K562 (cell line): Measurements from ENCODE around the gene BCO1. TPM values are rescaled to one million over a fixed set of nuclear protein-coding genes. Genes with fewer than 3 reads are reported as not detected.
A peak's percentile ranks its signal among the peaks of the same experiment; 100 is the strongest.

ENCODE experiments used
- ARNT ChIP-seq, 2 experiments: fragments of 450-650 bp; IDR thresholded peaks; 2 replicates each; pipeline ENCODE4 v1.6.1; 2016; ENCODE audit warnings: mild to moderate bottlenecking in 1 of 2
- CBX1 ChIP-seq: sonication (generic); IDR thresholded peaks from 2 replicates; pipeline ENCODE4 v1.6.1; 2016; ENCODE audit warnings: antibody characterized with exemption, low read depth, mild to moderate bottlenecking
- CBX8 ChIP-seq: fragments of 200-600 bp; sonication (generic); IDR thresholded peaks from 2 replicates; pipeline ENCODE4 v1.6.1; 2012; ENCODE audit warnings: borderline replicate concordance, mixed run types, low read depth, mild to moderate bottlenecking, moderate library complexity, mixed read lengths, low read length, control low read depth, inconsistent platforms; ENCODE audit not compliant: poor library complexity, severe bottlenecking; ENCODE audit errors: extremely low read depth
- CCNT2 ChIP-seq: IDR thresholded peaks from 2 replicates; pipeline ENCODE4 v1.6.1; 2011; ENCODE audit warnings: borderline replicate concordance, low read depth, mild to moderate bottlenecking, moderate library complexity, mixed read lengths, low read length; ENCODE audit not compliant: insufficient read length; ENCODE audit errors: extremely low read depth
- ETV6 ChIP-seq, 3 experiments: fragments of 150-350 bp in 1 of 3; sonication (generic) in 1 of 3; formaldehyde crosslinking in 1 of 3; IDR thresholded peaks; 2 replicates each; pipeline versions ENCODE4 v1.6.1 to v1.8.0; 2014 to 2022; ENCODE audit warnings: borderline replicate concordance in 2 of 3, low read depth in 2 of 3, antibody characterized with exemption in 1 of 3, low read length in 1 of 3, mild to moderate bottlenecking in 1 of 3, missing genetic modification reagents in 1 of 3
- HLTF ChIP-seq: fragments of 450-650 bp; IDR thresholded peaks from 2 replicates; pipeline ENCODE4 v1.6.1; 2016
- NR4A1 ChIP-seq, 2 experiments: fragments of 250-450 bp in 1 of 2; fragments of 450-650 bp in 1 of 2; sonication (Bioruptor Pico) in 1 of 2; IDR thresholded peaks; 2 replicates each; pipeline versions ENCODE4 v1.4.0 to v1.6.1; 2016 to 2020; ENCODE audit warnings: mild to moderate bottlenecking in 2 of 2, missing compliant biosample characterization in 1 of 2, missing genetic modification characterization in 1 of 2, moderate library complexity in 1 of 2
- PHTF2 ChIP-seq: fragments of 250-450 bp; sonication (Bioruptor Pico); IDR thresholded peaks from 2 replicates; pipeline ENCODE4 v1.5.0; 2021; ENCODE audit warnings: mild to moderate bottlenecking
- RBM22 ChIP-seq: fragments of 200-400 bp; formaldehyde crosslinking; IDR thresholded peaks from 2 replicates; pipeline ENCODE4 v1.6.1; 2018; ENCODE audit warnings: low read length, low read depth; ENCODE audit not compliant: poor library complexity, severe bottlenecking
- STAT5A ChIP-seq: IDR thresholded peaks from 2 replicates; pipeline ENCODE4 v1.6.1; 2012; ENCODE audit warnings: low read length, inconsistent platforms, borderline replicate concordance
- ZFX ChIP-seq: sonication (generic); formaldehyde crosslinking; IDR thresholded peaks from 2 replicates; pipeline ENCODE4 v1.8.0; 2022; ENCODE audit warnings: mild to moderate bottlenecking, missing genetic modification reagents, moderate library complexity
- ZNF707 ChIP-seq: fragments of 250-450 bp; sonication (Bioruptor Pico); conservative IDR thresholded peaks from 2 replicates; pipeline ENCODE4 v1.8.0; 2022; ENCODE audit warnings: inconsistent platforms, mild to moderate bottlenecking, moderate library complexity
- ZNF79 ChIP-seq: fragments of 250-450 bp; sonication (Bioruptor Pico); IDR thresholded peaks from 2 replicates; pipeline ENCODE4 v1.4.0; 2020; ENCODE audit warnings: low read depth, mild to moderate bottlenecking, moderate library complexity
- polyA plus RNA-seq, 8 experiments: library from polyadenylated mRNA; depleted of rRNA in 4 of 8; stranded (reverse) in 5 of 8; unstranded in 3 of 8; fragments of >200 nt; fragmentation: Nextera tagmentation in 2 of 8; fragmentation: Illumina TruSeq in 1 of 8; extraction: Ambion mirVana in 2 of 8; extraction: Trizol in 1 of 8; gene quantifications; 2 replicates each; pipeline versions ENCODE4 v1.2.1 to v1.2.3, GENCODE V29; 2011 to 2014; ENCODE audit warnings: inconsistent platforms in 1 of 8, missing spikeins in 1 of 8
- total RNA-seq, 7 experiments: library from RNA; depleted of rRNA in 6 of 7; stranded (reverse); fragments of >200 nt in 6 of 7; fragmentation: Illumina TruSeq in 2 of 7; extraction: Trizol in 2 of 7; gene quantifications; 2 replicates each; pipeline versions ENCODE4 v1.2.1 to v1.2.3, GENCODE V29; 2011 to 2021; ENCODE audit warnings: low replicate concordance in 1 of 7
- TF ChIP-seq, protein P1 (sequence below), 2 experiments: IDR thresholded peaks; 2 replicates each; pipeline ENCODE4 v1.6.1; 2012; ENCODE audit warnings: improper control_type of control experiment in 2 of 2, low read depth in 2 of 2, low read length in 2 of 2, borderline replicate concordance in 1 of 2
- TF ChIP-seq, protein P2 (sequence below): fragments of 450-650 bp; formaldehyde crosslinking; IDR thresholded peaks from 2 replicates; pipeline ENCODE4 v1.4.0; 2022; ENCODE audit warnings: missing genetic modification characterization
- TF ChIP-seq, protein P3 (sequence below): fragments of 450-650 bp; IDR thresholded peaks from 2 replicates; pipeline ENCODE4 v1.6.1; 2017; ENCODE audit warnings: mild to moderate bottlenecking, moderate library complexity
- TF ChIP-seq, protein P4 (sequence below): fragments of 450-650 bp; IDR thresholded peaks from 2 replicates; pipeline ENCODE4 v1.6.1; 2018; ENCODE audit warnings: mild to moderate bottlenecking, low read depth; ENCODE audit not compliant: partially characterized antibody

Gene BCO1
- total and polyA plus RNA-seq, 9 of the 15 experiments (the other 6 are each of a cell fraction or from before 2014, with no cell fraction given): not detected

DNA sequence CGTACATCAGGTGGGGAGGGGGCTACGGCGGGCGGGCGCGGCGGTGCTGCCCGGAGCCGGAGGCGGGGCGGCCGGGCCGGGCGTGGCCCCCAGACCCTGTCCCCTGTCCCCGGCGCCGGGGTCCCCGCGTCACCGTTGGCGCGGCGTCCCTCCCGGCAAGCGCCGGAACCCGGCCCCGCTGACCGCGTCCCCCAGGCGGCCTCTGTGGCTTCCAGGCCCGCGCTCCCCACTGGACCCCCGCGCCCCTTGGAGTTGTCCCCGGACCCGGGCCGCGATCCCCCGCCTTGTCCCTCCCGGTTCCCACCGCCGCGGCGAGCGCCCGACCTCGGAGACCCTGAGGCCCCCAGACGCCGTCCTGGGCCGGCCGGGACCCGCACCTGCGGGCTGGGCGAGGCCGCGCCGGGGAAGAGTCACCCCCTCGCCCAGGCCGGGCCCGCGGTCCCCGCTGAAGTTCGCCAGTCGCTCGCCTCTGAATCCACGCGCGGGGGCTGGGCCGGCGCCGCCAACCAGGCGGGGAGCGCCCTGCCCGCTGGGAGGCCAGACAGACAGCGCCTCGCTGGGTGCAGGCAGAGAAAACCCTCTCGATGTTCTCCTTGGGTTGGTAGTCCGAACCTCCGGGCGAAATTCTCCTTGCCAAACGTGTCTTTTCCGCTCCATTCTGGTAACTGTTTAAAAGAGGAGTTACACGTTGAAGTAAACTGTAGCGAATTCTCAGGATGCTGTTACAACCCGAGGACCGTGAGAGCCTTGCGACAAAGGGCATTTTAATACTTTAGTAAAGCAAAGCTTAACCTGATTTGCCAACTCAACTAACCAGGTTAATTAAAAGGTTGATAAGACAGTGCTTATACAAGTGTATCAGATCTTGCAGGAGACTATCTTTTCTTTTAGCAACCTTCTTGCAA lies 77.0 kb downstream of the BCO1 start (continued):
- TF ChIP-seq, protein P1, sequence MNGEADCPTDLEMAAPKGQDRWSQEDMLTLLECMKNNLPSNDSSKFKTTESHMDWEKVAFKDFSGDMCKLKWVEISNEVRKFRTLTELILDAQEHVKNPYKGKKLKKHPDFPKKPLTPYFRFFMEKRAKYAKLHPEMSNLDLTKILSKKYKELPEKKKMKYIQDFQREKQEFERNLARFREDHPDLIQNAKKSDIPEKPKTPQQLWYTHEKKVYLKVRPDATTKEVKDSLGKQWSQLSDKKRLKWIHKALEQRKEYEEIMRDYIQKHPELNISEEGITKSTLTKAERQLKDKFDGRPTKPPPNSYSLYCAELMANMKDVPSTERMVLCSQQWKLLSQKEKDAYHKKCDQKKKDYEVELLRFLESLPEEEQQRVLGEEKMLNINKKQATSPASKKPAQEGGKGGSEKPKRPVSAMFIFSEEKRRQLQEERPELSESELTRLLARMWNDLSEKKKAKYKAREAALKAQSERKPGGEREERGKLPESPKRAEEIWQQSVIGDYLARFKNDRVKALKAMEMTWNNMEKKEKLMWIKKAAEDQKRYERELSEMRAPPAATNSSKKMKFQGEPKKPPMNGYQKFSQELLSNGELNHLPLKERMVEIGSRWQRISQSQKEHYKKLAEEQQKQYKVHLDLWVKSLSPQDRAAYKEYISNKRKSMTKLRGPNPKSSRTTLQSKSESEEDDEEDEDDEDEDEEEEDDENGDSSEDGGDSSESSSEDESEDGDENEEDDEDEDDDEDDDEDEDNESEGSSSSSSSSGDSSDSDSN (IDR thresholded peaks at IDR 0.05; ENCODE audit: borderline replicate concordance in 1 of 2, low read depth in 2 of 2, low read length in 2 of 2): peak; percentile 87 to 92; a peak in 3 of 4 replicates
- TF ChIP-seq, protein P2, sequence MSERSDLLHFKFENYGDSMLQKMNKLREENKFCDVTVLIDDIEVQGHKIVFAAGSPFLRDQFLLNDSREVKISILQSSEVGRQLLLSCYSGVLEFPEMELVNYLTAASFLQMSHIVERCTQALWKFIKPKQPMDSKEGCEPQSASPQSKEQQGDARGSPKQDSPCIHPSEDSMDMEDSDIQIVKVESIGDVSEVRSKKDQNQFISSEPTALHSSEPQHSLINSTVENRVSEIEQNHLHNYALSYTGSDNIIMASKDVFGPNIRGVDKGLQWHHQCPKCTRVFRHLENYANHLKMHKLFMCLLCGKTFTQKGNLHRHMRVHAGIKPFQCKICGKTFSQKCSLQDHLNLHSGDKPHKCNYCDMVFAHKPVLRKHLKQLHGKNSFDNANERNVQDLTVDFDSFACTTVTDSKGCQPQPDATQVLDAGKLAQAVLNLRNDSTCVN: no peak
- no peak for TF ChIP-seq NR4A1 (CRISPR knock-in tag; IDR thresholded peaks at IDR 0.05)
- TF ChIP-seq NR4A1 (tag; IDR thresholded peaks at IDR 0.05): no peak
- no peak for TF ChIP-seq CBX8
- TF ChIP-seq STAT5A: no peak
- no peak for TF ChIP-seq PHTF2 (CRISPR knock-in tag)
- TF ChIP-seq ETV6 (IDR thresholded peaks at IDR 0.05; ENCODE audit: borderline replicate concordance in 1 of 2, low read depth in 2 of 2, low read length in 1 of 2): no peak
- 0 out of 2 replicates have a peak, but pooled peaks have one; percentile 13 for TF ChIP-seq ETV6 (CRISPR knock-in tag; IDR thresholded peaks at IDR 0.05; ENCODE audit: borderline replicate concordance)
- TF ChIP-seq, protein P3, sequence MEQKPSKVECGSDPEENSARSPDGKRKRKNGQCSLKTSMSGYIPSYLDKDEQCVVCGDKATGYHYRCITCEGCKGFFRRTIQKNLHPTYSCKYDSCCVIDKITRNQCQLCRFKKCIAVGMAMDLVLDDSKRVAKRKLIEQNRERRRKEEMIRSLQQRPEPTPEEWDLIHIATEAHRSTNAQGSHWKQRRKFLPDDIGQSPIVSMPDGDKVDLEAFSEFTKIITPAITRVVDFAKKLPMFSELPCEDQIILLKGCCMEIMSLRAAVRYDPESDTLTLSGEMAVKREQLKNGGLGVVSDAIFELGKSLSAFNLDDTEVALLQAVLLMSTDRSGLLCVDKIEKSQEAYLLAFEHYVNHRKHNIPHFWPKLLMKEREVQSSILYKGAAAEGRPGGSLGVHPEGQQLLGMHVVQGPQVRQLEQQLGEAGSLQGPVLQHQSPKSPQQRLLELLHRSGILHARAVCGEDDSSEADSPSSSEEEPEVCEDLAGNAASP: no peak
- no peak for TF ChIP-seq RBM22
- no peak for TF ChIP-seq HLTF
- peak; percentile 55 for TF ChIP-seq ZFX
- TF ChIP-seq, protein P4, sequence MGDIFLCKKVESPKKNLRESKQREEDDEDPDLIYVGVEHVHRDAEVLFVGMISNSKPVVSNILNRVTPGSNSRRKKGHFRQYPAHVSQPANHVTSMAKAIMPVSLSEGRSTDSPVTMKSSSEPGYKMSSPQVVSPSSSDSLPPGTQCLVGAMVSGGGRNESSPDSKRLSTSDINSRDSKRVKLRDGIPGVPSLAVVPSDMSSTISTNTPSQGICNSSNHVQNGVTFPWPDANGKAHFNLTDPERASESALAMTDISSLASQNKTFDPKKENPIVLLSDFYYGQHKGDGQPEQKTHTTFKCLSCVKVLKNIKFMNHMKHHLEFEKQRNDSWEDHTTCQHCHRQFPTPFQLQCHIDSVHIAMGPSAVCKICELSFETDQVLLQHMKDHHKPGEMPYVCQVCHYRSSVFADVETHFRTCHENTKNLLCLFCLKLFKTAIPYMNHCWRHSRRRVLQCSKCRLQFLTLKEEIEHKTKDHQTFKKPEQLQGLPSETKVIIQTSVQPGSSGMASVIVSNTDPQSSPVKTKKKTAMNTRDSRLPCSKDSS: no peak
- TF ChIP-seq CBX1: 0 out of 2 replicates have a peak, but pooled peaks have one; percentile 44
- no peak for TF ChIP-seq ZNF707
- TF ChIP-seq ARNT (IDR thresholded peaks at IDR 0.05): no peak
- no peak for TF ChIP-seq ZNF79 (CRISPR knock-in tag)
- TF ChIP-seq CCNT2: peak; percentile 47
